GM23338 (cell line): ENCODE data around the gene TMEM147. TPM values are rescaled to one million over a fixed set of nuclear protein-coding genes. Genes with fewer than 3 reads are reported as not detected.

Source experiments
- ATAC-seq: fragments of 200-7000 bp; cut with Tn5 transposase; 3 replicates; pipeline ENCODE4 v1.9.1; 2020
- DNase-seq: peaks from one replicate; pipeline ENCODE4 v3.0.0-alpha.2; 2015; ENCODE audit warnings: low spot score
- H2AFZ ChIP-seq: fragments of 200-600 bp; sonication (generic); 2 replicates; pipeline ENCODE4 v1.8.0; 2016; ENCODE audit warnings: antibody characterized with exemption, mild to moderate bottlenecking, moderate library complexity
- H3F3A ChIP-seq: fragments of 200-600 bp; sonication (generic); replicated peaks from 2 replicates; pipeline ENCODE4 v1.8.0; 2017; ENCODE audit warnings: antibody characterized with exemption, mixed run types, low read depth
- H3K27ac ChIP-seq: fragments of 200-600 bp; sonication (generic); 2 replicates; pipeline ENCODE4 v1.6.1; 2016; ENCODE audit warnings: low read depth
- H3K27me3 ChIP-seq: fragments of 200-600 bp; sonication (generic); 2 replicates; pipeline ENCODE4 v1.8.0; 2016; ENCODE audit warnings: mild to moderate bottlenecking, mixed run types, moderate library complexity; ENCODE audit not compliant: insufficient read depth
- H3K36me3 ChIP-seq: fragments of 200-600 bp; sonication (generic); 2 replicates; pipeline ENCODE4 v1.8.0; 2016; ENCODE audit warnings: mild to moderate bottlenecking; ENCODE audit not compliant: insufficient read depth
- H3K4me1 ChIP-seq: fragments of 200-600 bp; sonication (generic); 2 replicates; pipeline ENCODE4 v1.8.0; 2016; ENCODE audit warnings: mild to moderate bottlenecking, moderate library complexity; ENCODE audit not compliant: insufficient read depth
- H3K4me2 ChIP-seq: fragments of 200-600 bp; sonication (generic); 2 replicates; pipeline ENCODE4 v1.7.1; 2017; ENCODE audit warnings: mixed run types
- H3K4me3 ChIP-seq: fragments of 200-600 bp; sonication (generic); 2 replicates; pipeline ENCODE4 v1.6.1; 2016; ENCODE audit warnings: mixed run types
- H3K79me2 ChIP-seq: fragments of 200-600 bp; sonication (generic); replicated peaks from 2 replicates; pipeline ENCODE4 v1.8.0; 2017; ENCODE audit warnings: mild to moderate bottlenecking; ENCODE audit not compliant: insufficient read depth
- H3K9me2 ChIP-seq: fragments of 200-600 bp; sonication (generic); 2 replicates; pipeline ENCODE4 v1.8.0; 2017; ENCODE audit not compliant: insufficient read depth
- H4K20me1 ChIP-seq: fragments of 200-600 bp; sonication (generic); replicated peaks from 2 replicates; pipeline ENCODE4 v1.8.0; 2017; ENCODE audit warnings: mild to moderate bottlenecking; ENCODE audit not compliant: insufficient read depth
- H3K27ac Mint-ChIP-seq: 2 replicates; pipeline ENCODE4 v1.8.0; 2020; ENCODE audit warnings: inconsistent platforms, mild to moderate bottlenecking, moderate library complexity, mixed read lengths
- H3K27me3 Mint-ChIP-seq: 3 replicates; pipeline ENCODE4 v1.8.0; 2022; ENCODE audit warnings: low read depth, mild to moderate bottlenecking, moderate library complexity, mixed read lengths, inconsistent platforms; ENCODE audit not compliant: insufficient read depth, poor library complexity
- H3K36me3 Mint-ChIP-seq: 3 replicates; pipeline ENCODE4 v1.8.0; 2021; ENCODE audit warnings: low read depth, mild to moderate bottlenecking, inconsistent platforms, moderate library complexity, mixed read lengths
- H3K4me1 Mint-ChIP-seq: 3 replicates; pipeline ENCODE4 v1.8.0; 2020; ENCODE audit warnings: mild to moderate bottlenecking, inconsistent platforms, mixed read lengths
- H3K4me3 Mint-ChIP-seq: 3 replicates; pipeline ENCODE4 v1.8.0; 2021; ENCODE audit warnings: moderate library complexity, mild to moderate bottlenecking, inconsistent platforms, mixed read lengths
- H3K9me3 Mint-ChIP-seq: 3 replicates; pipeline ENCODE4 v1.8.0; 2020; ENCODE audit warnings: moderate library complexity, mild to moderate bottlenecking, inconsistent platforms, mixed read lengths
- CREB1 ChIP-seq: fragments of 250-450 bp; sonication (Bioruptor Pico); IDR thresholded peaks from 2 replicates; pipeline ENCODE4 v1.5.0; 2020; ENCODE audit warnings: low read depth, mild to moderate bottlenecking, moderate library complexity
- CTCF ChIP-seq, 2 experiments: fragments of 200-600 bp in 1 of 2; sonication (generic) in 1 of 2; conservative IDR thresholded peaks; 2 replicates each; pipeline versions ENCODE4 v1.5.1 to v1.6.1; 2016 to 2017; ENCODE audit warnings: antibody characterized with exemption in 2 of 2, low read depth in 2 of 2, mild to moderate bottlenecking in 2 of 2, moderate library complexity in 1 of 2
- ETS1 ChIP-seq: IDR thresholded peaks from 2 replicates; pipeline ENCODE4 v1.6.1; 2016; ENCODE audit warnings: antibody characterized with exemption
- EZH2 ChIP-seq: fragments of 200-600 bp; sonication (generic); IDR thresholded peaks from one replicate; pipeline ENCODE4 v1.8.0; 2017; ENCODE audit warnings: antibody characterized with exemption, mild to moderate bottlenecking, low read depth; ENCODE audit not compliant: unreplicated experiment
- EZH2phosphoT487 ChIP-seq: fragments of 200-600 bp; sonication (generic); IDR thresholded peaks from one replicate; pipeline ENCODE4 v1.8.1; 2018; ENCODE audit warnings: antibody characterized with exemption; ENCODE audit not compliant: unreplicated experiment
- JUNB ChIP-seq: IDR thresholded peaks from one replicate; pipeline ENCODE4 v1.6.1; 2016; ENCODE audit warnings: antibody characterized with exemption; ENCODE audit not compliant: unreplicated experiment
- NANOG ChIP-seq: IDR thresholded peaks from 2 replicates; pipeline ENCODE4 v1.6.1; 2016; ENCODE audit warnings: antibody characterized with exemption, borderline replicate concordance
- POLR2AphosphoS5 ChIP-seq: IDR thresholded peaks from 2 replicates; pipeline ENCODE4 v1.6.1; 2016; ENCODE audit warnings: antibody characterized with exemption, low read depth
- STAT1 ChIP-seq: IDR thresholded peaks from one replicate; pipeline ENCODE4 v1.6.1; 2016; ENCODE audit warnings: antibody characterized with exemption; ENCODE audit not compliant: unreplicated experiment
- ZNF114 ChIP-seq: fragments of 250-450 bp; sonication (Bioruptor Pico); IDR thresholded peaks from 2 replicates; pipeline ENCODE4 v1.5.0; 2020; ENCODE audit warnings: mild to moderate bottlenecking, moderate library complexity
- ZNF331 ChIP-seq: fragments of 250-450 bp; sonication (Bioruptor Pico); IDR thresholded peaks from 2 replicates; pipeline ENCODE4 v1.5.0; 2020; ENCODE audit warnings: low read depth, mild to moderate bottlenecking, moderate library complexity
- ZNF462 ChIP-seq: fragments of 250-450 bp; sonication (Bioruptor Pico); IDR thresholded peaks from 2 replicates; pipeline ENCODE4 v1.5.0; 2020; ENCODE audit warnings: mild to moderate bottlenecking, moderate library complexity
- polyA plus RNA-seq: library from polyadenylated mRNA; unstranded; fragments of >200 nt; fragmentation: Nextera tagmentation; extraction: Ambion mirVana; gene quantifications from 2 replicates; pipeline ENCODE4 v1.2.1, GENCODE V29; 2016
- total RNA-seq: library from RNA; depleted of rRNA; stranded (reverse); fragments of >200 nt; shearing (Covaris generic); gene quantifications from 2 replicates; pipeline ENCODE4 v1.2.3, GENCODE V29; 2014

TMEM147 gene
- total and polyA plus RNA-seq, 2 experiments from 2014 or later: 164 to 272 TPM

GRCh38 chr19:35502751-35503150 is 42.7 kb upstream of the TMEM147 start (continued):
- TF ChIP-seq CTCF (conservative IDR thresholded peaks at IDR 0.05; ENCODE audit: low read depth in 2 of 2) (no peak), ZNF331 (CRISPR knock-in tag) (no peak), ETS1 (no peak), STAT1 (no peak), ZNF114 (no peak), POLR2AphosphoS5 (no peak), NANOG (no peak), JUNB (no peak), EZH2 (no peak)

- H2AFZ ChIP-seq: no peak overlapping the region
- Mint-ChIP-seq H3K27ac (no peak overlapping the region; the same call in 1 of the 2 replicates), H3K9me3 (no peaks in the 10 kb centered on the region; the same call in 2 of the 3 replicates), H3K36me3 (peaks cover 76% of the 10 kb centered on the region), H3K27me3 (peaks cover 13% of the 10 kb centered on the region), H3K4me3 (no peak overlapping the region), H3K4me1 (peaks cover 19% of the 10 kb centered on the region)
- DNase-seq (no peak), ATAC-seq (no peak)
- peaks cover 36% of the 10 kb centered on the region for H3K36me3 ChIP-seq
- peaks cover 10% of the 10 kb centered on the region for H3K4me1 ChIP-seq
- 0 out of 2 replicates have a peak, but pooled peaks cover 3% of the 10 kb centered on the region for H3F3A ChIP-seq
- H3K27ac ChIP-seq: no peak overlapping the region
- H3K4me3 ChIP-seq: no peak overlapping the region
- H4K20me1 ChIP-seq: peaks cover 18% of the 10 kb centered on the region
- no peaks in the 10 kb centered on the region for H3K9me2 ChIP-seq
- peaks cover 33% of the 10 kb centered on the region for H3K79me2 ChIP-seq
- H3K4me2 ChIP-seq: no peak overlapping the region
- H3K27me3 ChIP-seq: no peaks in the 10 kb centered on the region
- TF ChIP-seq EZH2phosphoT487 (no peak), JUNB (no peak), POLR2AphosphoS5 (no peak), CTCF (conservative IDR thresholded peaks at IDR 0.05; ENCODE audit: low read depth in 2 of 2) (no peak), ETS1 (no peak), ZNF331 (CRISPR knock-in tag) (no peak), EZH2 (no peak), ZNF114 (no peak), ZNF462 (CRISPR knock-in tag) (no peak), NANOG (no peak), CREB1 (CRISPR knock-in tag) (no peak)
Observed at GRCh38 chr19:35506011-35506410, 39.4 kb upstream of the TMEM147 start.
